Measurements from ENCODE around the gene WDR64. TPM values are rescaled to one million over a fixed set of nuclear protein-coding genes. Genes with fewer than 3 reads are reported as not detected.

The WDR64 gene
- total and polyA plus RNA-seq, 3 donors from 2014 or later: 4.3 to 7.1 (median 5.5) TPM

DNA sequence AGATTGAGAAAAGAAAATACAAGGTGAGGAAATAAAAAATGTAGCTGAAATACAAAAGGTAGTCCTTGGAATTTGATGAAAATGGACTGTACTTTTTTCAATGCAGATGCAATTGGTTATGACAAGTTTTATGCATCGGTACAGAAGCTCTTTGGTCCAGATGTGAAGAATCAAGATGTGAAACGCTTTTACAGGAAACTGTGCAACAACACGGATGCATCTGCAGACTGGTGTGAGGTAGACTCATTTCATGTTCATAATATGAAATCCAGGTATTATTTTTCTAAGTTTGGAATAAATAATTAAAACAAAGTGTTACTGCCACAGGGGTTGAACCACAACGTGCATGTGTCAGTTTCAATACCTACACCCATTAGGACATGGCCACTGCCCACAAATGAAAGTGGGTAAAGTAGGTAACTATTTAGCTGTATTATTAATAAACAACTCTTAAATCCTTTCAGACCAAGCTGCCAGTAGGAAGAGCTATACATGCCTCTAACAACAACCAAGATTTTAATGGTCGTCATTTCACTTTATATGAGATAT lies 8.4 kb downstream of the WDR64 start:
- Histone ChIP-seq H3K36me3 (ENCODE audit: low read depth, missing control alignments) (no peaks in the 10 kb centered on the region), H3K27me3 (no peaks in the 10 kb centered on the region), H3K4me1 (peaks cover 6% of the 10 kb centered on the region), H3K27ac (no peak overlapping the region), H3K9me3 (no peaks in the 10 kb centered on the region), H3K4me3 (no peak overlapping the region)
- intact Hi-C loops (cut with DNase I; ENCODE audit: low total_unique reads): no loop called here
- TF ChIP-seq CTCF (IDR thresholded peaks at IDR 0.05): no peak
- no peak for DNase-seq
- WGBS, 2 donors: 91 to 92% methylated on average over 5 of the region's 5 CpGs

DNA sequence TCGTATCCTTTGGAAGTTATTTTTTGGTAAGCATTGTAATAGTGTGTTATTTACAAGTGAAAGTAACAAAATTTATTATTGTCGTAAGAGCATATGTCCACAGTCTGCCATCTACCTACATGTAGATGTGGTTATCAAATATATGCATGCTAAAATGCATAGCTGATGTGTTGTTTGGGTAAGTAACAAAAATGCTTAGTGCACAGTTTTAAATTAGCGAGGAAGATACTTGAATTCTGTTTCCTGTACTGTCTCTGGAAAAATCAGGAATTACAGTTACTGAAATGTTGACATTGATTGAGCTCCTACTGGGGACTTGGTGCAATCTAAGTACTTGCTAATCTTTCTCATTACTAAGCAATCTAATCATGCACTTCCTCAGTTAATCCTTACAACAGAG lies 14.3 kb downstream of the WDR64 start:
- no peaks in the 10 kb centered on the region for H3K4me1 ChIP-seq
- H3K4me3 ChIP-seq: no peak overlapping the region
- no peak for DNase-seq
- no peak overlapping the region for H3K27ac ChIP-seq
- intact Hi-C loops (cut with DNase I; ENCODE audit: low total_unique reads): no loop called here
- no peaks in the 10 kb centered on the region for H3K9me3 ChIP-seq
- no peaks in the 10 kb centered on the region for H3K36me3 ChIP-seq (ENCODE audit: low read depth, missing control alignments)
- H3K27me3 ChIP-seq: no peaks in the 10 kb centered on the region
- WGBS, 2 donors: 91 to 94% methylated on average over 3 of the region's 3 CpGs
- TF ChIP-seq CTCF (IDR thresholded peaks at IDR 0.05) (no peak), POLR2A (IDR thresholded peaks at IDR 0.05) (no peak)

- H3K27ac ChIP-seq: no peak overlapping the region
- H3K4me1 ChIP-seq: no peaks in the 10 kb centered on the region
- no peak for DNase-seq
- no peaks in the 10 kb centered on the region for H3K36me3 ChIP-seq (ENCODE audit: low read depth, missing control alignments)
- H3K4me3 ChIP-seq: no peak overlapping the region
- intact Hi-C loops (cut with DNase I; ENCODE audit: low total_unique reads): no loop called here
- 84 to 100% methylated on average over 1 of the region's 1 CpG for WGBS, 2 donors
- no peak for TF ChIP-seq POLR2A (IDR thresholded peaks at IDR 0.05)
- no peak for TF ChIP-seq CTCF (IDR thresholded peaks at IDR 0.05)
- no peaks in the 10 kb centered on the region for H3K9me3 ChIP-seq
- H3K27me3 ChIP-seq: no peaks in the 10 kb centered on the region
Observed at GRCh38 chr1:241672301-241672700, 20.2 kb downstream of the WDR64 start.

- Histone ChIP-seq H3K9me3 (no peaks in the 10 kb centered on the region), H3K36me3 (ENCODE audit: low read depth, missing control alignments) (no peaks in the 10 kb centered on the region), H3K27me3 (no peaks in the 10 kb centered on the region), H3K4me1 (no peaks in the 10 kb centered on the region), H3K4me3 (no peak overlapping the region), H3K27ac (no peak overlapping the region)
- DNase-seq: no peak
- 93 to 98% methylated on average over 1 of the region's 1 CpG for whole genome bisulfite sequencing, 2 donors
- intact Hi-C loops (cut with DNase I; ENCODE audit: low total_unique reads): no loop called here
- TF ChIP-seq POLR2A (IDR thresholded peaks at IDR 0.05): no peak
- no peak for TF ChIP-seq CTCF (IDR thresholded peaks at IDR 0.05)
Observed at GRCh38 chr1:241674805-241675384, 22.8 kb downstream of the WDR64 start.

DNA sequence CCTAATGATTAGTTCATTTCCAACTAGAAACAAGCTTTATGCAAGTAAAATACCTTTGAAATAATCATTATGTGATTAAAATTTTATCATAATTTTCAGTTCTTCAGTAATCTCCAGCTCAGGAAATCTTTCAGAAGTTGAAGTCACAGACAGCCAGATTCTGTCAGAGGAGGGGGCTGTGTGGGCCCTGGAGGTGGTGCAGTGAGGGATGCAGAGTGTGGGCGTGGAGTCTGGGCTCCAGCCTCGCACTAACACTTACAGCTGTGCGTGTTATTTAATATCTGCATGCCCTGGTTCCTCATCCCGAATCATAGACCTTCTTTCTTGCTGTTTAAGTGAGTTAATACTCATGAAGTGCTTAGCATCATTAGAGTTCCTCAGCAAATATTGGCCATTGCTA lies 23.9 kb downstream of the WDR64 start:
- Histone ChIP-seq H3K36me3 (ENCODE audit: low read depth, missing control alignments) (no peaks in the 10 kb centered on the region), H3K27me3 (no peaks in the 10 kb centered on the region), H3K27ac (no peak overlapping the region), H3K4me3 (no peak overlapping the region), H3K4me1 (no peaks in the 10 kb centered on the region), H3K9me3 (no peaks in the 10 kb centered on the region)
- intact Hi-C loops (cut with DNase I; ENCODE audit: low total_unique reads): no loop called here
- WGBS, 2 donors: 64 to 65% methylated on average over 4 of the region's 4 CpGs
- no peak for DNase-seq
- TF ChIP-seq POLR2A (IDR thresholded peaks at IDR 0.05): no peak

Measured in testis (tissue), 3 donors.